ENCODE measurements around the gene RNF138.
"Not testable (repeated sequence)": the region's sequence is repeated elsewhere in the genome, so short reads cannot be mapped to it uniquely, and the experiment has no call there.

RNF138 gene

GRCh38 chr18:32174719-32175118 is 83.0 kb downstream of the RNF138 start:
- Histone ChIP-seq H3K9ac (ENCODE audit: low read depth, low read length, poor library complexity, severe bottlenecking) (no peak overlapping the region), H3K4me3 (ENCODE audit: low read length, poor library complexity, severe bottlenecking) (no peak overlapping the region), H3F3A (ENCODE audit: low read depth) (no peaks in the 10 kb centered on the region), H3K9me3 (ENCODE audit: insufficient read depth, low read depth, low read length) (no peaks in the 10 kb centered on the region), H4K20me1 (ENCODE audit: insufficient read depth, low read length, poor library complexity, severe bottlenecking) (no peaks in the 10 kb centered on the region), H2AFZ (ENCODE audit: low read length) (no peak overlapping the region), H3K36me3 (ENCODE audit: insufficient read depth, low read length) (no peaks in the 10 kb centered on the region), H3K4me1 (ENCODE audit: insufficient read depth, low read length, poor library complexity, severe bottlenecking) (no peaks in the 10 kb centered on the region), H3K79me2 (ENCODE audit: insufficient read depth, low read length) (no peaks in the 10 kb centered on the region), H3K4me2 (ENCODE audit: low read depth, low read length, poor library complexity, severe bottlenecking) (no peak overlapping the region), H3K9me2 (replicated peaks; ENCODE audit: low read depth, low read length) (no peaks in the 10 kb centered on the region), H3K27me3 (ENCODE audit: insufficient read depth, low read length, poor library complexity, severe bottlenecking) (no peaks in the 10 kb centered on the region)
- TF ChIP-seq CTCF (conservative IDR thresholded peaks at IDR 0.05; ENCODE audit: low read length): no peak
- TF ChIP-seq EZH2phosphoT487 (IDR thresholded peaks at IDR 0.05; ENCODE audit: borderline replicate concordance): no peak

- H3F3A ChIP-seq (ENCODE audit: low read depth): no peaks in the 10 kb centered on the region
- no peaks in the 10 kb centered on the region for H3K9me3 ChIP-seq (ENCODE audit: insufficient read depth, low read depth, low read length)
- no peaks in the 10 kb centered on the region for H4K20me1 ChIP-seq (ENCODE audit: insufficient read depth, low read length, poor library complexity, severe bottlenecking)
- no peak overlapping the region for H3K4me3 ChIP-seq (ENCODE audit: low read length, poor library complexity, severe bottlenecking)
- H3K4me2 ChIP-seq (ENCODE audit: low read depth, low read length, poor library complexity, severe bottlenecking): no peak overlapping the region
- no peaks in the 10 kb centered on the region for H3K36me3 ChIP-seq (ENCODE audit: insufficient read depth, low read length)
- no peaks in the 10 kb centered on the region for H3K79me2 ChIP-seq (ENCODE audit: insufficient read depth, low read length)
- H3K27me3 ChIP-seq (ENCODE audit: insufficient read depth, low read length, poor library complexity, severe bottlenecking): no peaks in the 10 kb centered on the region
- no peaks in the 10 kb centered on the region for H3K9me2 ChIP-seq (replicated peaks; ENCODE audit: low read depth, low read length)
- H3K4me1 ChIP-seq (ENCODE audit: insufficient read depth, low read length, poor library complexity, severe bottlenecking): no peaks in the 10 kb centered on the region
- no peak overlapping the region for H2AFZ ChIP-seq (ENCODE audit: low read length)
- H3K9ac ChIP-seq (ENCODE audit: low read depth, low read length, poor library complexity, severe bottlenecking): no peak overlapping the region
- TF ChIP-seq EZH2phosphoT487 (IDR thresholded peaks at IDR 0.05; ENCODE audit: borderline replicate concordance): no peak
- no peak for TF ChIP-seq CTCF (conservative IDR thresholded peaks at IDR 0.05; ENCODE audit: low read length)
These were observed 83.6 kb downstream of the RNF138 start for GRCh38 chr18:32175265-32175664.

- not testable (repeated sequence) for H3K4me3 ChIP-seq (ENCODE audit: low read length, poor library complexity, severe bottlenecking); H3K9me2 ChIP-seq (replicated peaks; ENCODE audit: low read depth, low read length); H3K36me3 ChIP-seq (ENCODE audit: insufficient read depth, low read length); H3K4me1 ChIP-seq (ENCODE audit: insufficient read depth, low read length, poor library complexity, severe bottlenecking); H3K9me3 ChIP-seq (ENCODE audit: insufficient read depth, low read depth, low read length); H4K20me1 ChIP-seq (ENCODE audit: insufficient read depth, low read length, poor library complexity, severe bottlenecking); H3F3A ChIP-seq (ENCODE audit: low read depth); H3K27me3 ChIP-seq (ENCODE audit: insufficient read depth, low read length, poor library complexity, severe bottlenecking); H3K4me2 ChIP-seq (ENCODE audit: low read depth, low read length, poor library complexity, severe bottlenecking); H3K79me2 ChIP-seq (ENCODE audit: insufficient read depth, low read length); H3K9ac ChIP-seq (ENCODE audit: low read depth, low read length, poor library complexity, severe bottlenecking); H2AFZ ChIP-seq (ENCODE audit: low read length)
These were observed 85.1 kb downstream of the RNF138 start for GRCh38 chr18:32176745-32177144.

GRCh38 chr18:32177530-32177929 is 85.9 kb downstream of the RNF138 start:
- Histone ChIP-seq H3K27me3 (ENCODE audit: insufficient read depth, low read length, poor library complexity, severe bottlenecking) (no peaks in the 10 kb centered on the region), H3K79me2 (ENCODE audit: insufficient read depth, low read length) (no peaks in the 10 kb centered on the region), H3F3A (ENCODE audit: low read depth) (no peaks in the 10 kb centered on the region), H3K36me3 (ENCODE audit: insufficient read depth, low read length) (no peaks in the 10 kb centered on the region), H3K9me3 (ENCODE audit: insufficient read depth, low read depth, low read length) (no peaks in the 10 kb centered on the region), H4K20me1 (ENCODE audit: insufficient read depth, low read length, poor library complexity, severe bottlenecking) (no peaks in the 10 kb centered on the region), H3K4me1 (ENCODE audit: insufficient read depth, low read length, poor library complexity, severe bottlenecking) (no peaks in the 10 kb centered on the region), H2AFZ (ENCODE audit: low read length) (no peak overlapping the region), H3K9me2 (replicated peaks; ENCODE audit: low read depth, low read length) (no peaks in the 10 kb centered on the region), H3K4me3 (ENCODE audit: low read length, poor library complexity, severe bottlenecking) (no peak overlapping the region), H3K9ac (ENCODE audit: low read depth, low read length, poor library complexity, severe bottlenecking) (no peak overlapping the region), H3K4me2 (ENCODE audit: low read depth, low read length, poor library complexity, severe bottlenecking) (no peak overlapping the region)
- no peak for TF ChIP-seq CTCF (conservative IDR thresholded peaks at IDR 0.05; ENCODE audit: low read length)
- no peak for TF ChIP-seq EZH2phosphoT487 (IDR thresholded peaks at IDR 0.05; ENCODE audit: borderline replicate concordance)
